HG03575 (cell line): Measurements from ENCODE around the gene B4GALT2.

Experiments used
- ATAC-seq: cut with Tn5 transposase; IDR thresholded peaks from one replicate; pipeline ENCODE4 v1.9.1; 2021; ENCODE audit not compliant: unreplicated experiment, insufficient number of reproducible peaks, low FRiP score; ENCODE audit errors: extremely low read depth

Gene B4GALT2

GRCh38 chr1:44020464-44020863 is 41.5 kb downstream of the B4GALT2 start:
- no peak for ATAC-seq

- no peak for ATAC-seq
Measured at GRCh38 chr1:44021156-44021555, 42.1 kb downstream of the B4GALT2 start.

- ATAC-seq = no peak
Measured at GRCh38 chr1:44021581-44022321, 42.7 kb downstream of the B4GALT2 start.

GRCh38 chr1:44024031-44024902 is 45.3 kb downstream of the B4GALT2 start:
- ATAC-seq = no peak

GRCh38 chr1:44024903-44025525 is 46.0 kb downstream of the B4GALT2 start:
- no peak for ATAC-seq

GRCh38 chr1:44025816-44026215 is 46.8 kb downstream of the B4GALT2 start:
- no peak for ATAC-seq

- no peak for ATAC-seq
Measured at GRCh38 chr1:44027320-44027719, 48.3 kb downstream of the B4GALT2 start.

- ATAC-seq = no peak
Measured at GRCh38 chr1:44029260-44029910, 50.4 kb downstream of the B4GALT2 start.

GRCh38 chr1:44029911-44030604 is 51.0 kb downstream of the B4GALT2 start:
- no peak for ATAC-seq

- ATAC-seq = no peak
Measured at GRCh38 chr1:44030605-44031251, 51.7 kb downstream of the B4GALT2 start.

- no peak for ATAC-seq
Measured at GRCh38 chr1:44031252-44032169, 52.5 kb downstream of the B4GALT2 start, which contains the start of gene SLC6A9. Gene SLC6A9 (minus strand): TSS chr1:44031462. CDS start chr1:44024277, 7,185 bp downstream.

GRCh38 chr1:44032170-44032790 is 53.3 kb downstream of the B4GALT2 start:
- no peak for ATAC-seq

- ATAC-seq = no peak
Measured at GRCh38 chr1:44033041-44033575, 54.1 kb downstream of the B4GALT2 start.

- ATAC-seq = no peak
Measured at GRCh38 chr1:44033756-44034155, 54.7 kb downstream of the B4GALT2 start.

- no peak for ATAC-seq
Measured at GRCh38 chr1:44034423-44034822, 55.4 kb downstream of the B4GALT2 start.

GRCh38 chr1:44034976-44035716 is 56.1 kb downstream of the B4GALT2 start:
- no peak for ATAC-seq
